Measurements from ENCODE around the gene ZNF354B. TPM values are rescaled to one million over a fixed set of nuclear protein-coding genes. Genes with fewer than 3 reads are reported as not detected.
"Not testable (repeated sequence)": the region's sequence is repeated elsewhere in the genome, so short reads cannot be mapped to it uniquely, and the experiment has no call there.

ZNF354B gene
- total RNA-seq, 4 donors from 2014 or later = 12.4 to 21.0 (median 18.4) TPM

DNA sequence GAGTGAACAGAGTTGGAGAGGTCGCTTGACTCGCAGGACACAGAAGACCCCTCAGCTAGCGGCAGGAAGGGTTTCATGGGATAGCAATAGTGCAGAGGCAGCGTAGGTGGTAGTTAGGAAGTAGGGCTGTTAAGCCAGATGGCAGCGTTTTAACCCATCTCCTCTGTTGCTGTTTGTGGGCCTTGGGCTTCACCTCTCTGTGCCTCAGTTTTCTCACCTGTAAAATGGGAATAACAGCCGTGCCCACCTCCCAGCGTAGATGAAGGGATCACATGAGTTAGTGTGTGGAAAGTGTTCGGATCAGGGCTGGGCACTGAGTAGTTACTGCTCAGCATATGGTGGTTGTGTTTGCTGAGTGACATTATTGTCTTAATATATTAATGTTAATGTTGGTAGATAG is 1.9 kb downstream of the ZNF354B start:
- no peak overlapping the region for H3K27ac ChIP-seq
- TF ChIP-seq, protein P1, sequence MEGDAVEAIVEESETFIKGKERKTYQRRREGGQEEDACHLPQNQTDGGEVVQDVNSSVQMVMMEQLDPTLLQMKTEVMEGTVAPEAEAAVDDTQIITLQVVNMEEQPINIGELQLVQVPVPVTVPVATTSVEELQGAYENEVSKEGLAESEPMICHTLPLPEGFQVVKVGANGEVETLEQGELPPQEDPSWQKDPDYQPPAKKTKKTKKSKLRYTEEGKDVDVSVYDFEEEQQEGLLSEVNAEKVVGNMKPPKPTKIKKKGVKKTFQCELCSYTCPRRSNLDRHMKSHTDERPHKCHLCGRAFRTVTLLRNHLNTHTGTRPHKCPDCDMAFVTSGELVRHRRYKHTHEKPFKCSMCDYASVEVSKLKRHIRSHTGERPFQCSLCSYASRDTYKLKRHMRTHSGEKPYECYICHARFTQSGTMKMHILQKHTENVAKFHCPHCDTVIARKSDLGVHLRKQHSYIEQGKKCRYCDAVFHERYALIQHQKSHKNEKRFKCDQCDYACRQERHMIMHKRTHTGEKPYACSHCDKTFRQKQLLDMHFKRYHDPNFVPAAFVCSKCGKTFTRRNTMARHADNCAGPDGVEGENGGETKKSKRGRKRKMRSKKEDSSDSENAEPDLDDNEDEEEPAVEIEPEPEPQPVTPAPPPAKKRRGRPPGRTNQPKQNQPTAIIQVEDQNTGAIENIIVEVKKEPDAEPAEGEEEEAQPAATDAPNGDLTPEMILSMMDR (IDR thresholded peaks at IDR 0.05) = no peak
- no peak for TF ChIP-seq EP300 (IDR thresholded peaks at IDR 0.05)
- no peak for TF ChIP-seq POLR2AphosphoS5 (IDR thresholded peaks at IDR 0.05)
- TF ChIP-seq POLR2A (IDR thresholded peaks at IDR 0.05) = no peak
- H3K36me3 ChIP-seq = peaks cover 0 to 35% of the 10 kb centered on the region in 2 donors
- H3K4me3 ChIP-seq = no peak overlapping the region
- H3K9me3 ChIP-seq = no peaks in the 10 kb centered on the region
- 83 to 84% methylated on average over 6 to 7 of the region's 8 CpGs for WGBS, 2 donors (ENCODE audit: low coverage in 1 of 2)
- H3K4me1 ChIP-seq = peaks cover 4 to 35% (median 5%) of the 10 kb centered on the region in 3 donors
- no peak for ATAC-seq
- no peaks in the 10 kb centered on the region for H3K27me3 ChIP-seq

DNA sequence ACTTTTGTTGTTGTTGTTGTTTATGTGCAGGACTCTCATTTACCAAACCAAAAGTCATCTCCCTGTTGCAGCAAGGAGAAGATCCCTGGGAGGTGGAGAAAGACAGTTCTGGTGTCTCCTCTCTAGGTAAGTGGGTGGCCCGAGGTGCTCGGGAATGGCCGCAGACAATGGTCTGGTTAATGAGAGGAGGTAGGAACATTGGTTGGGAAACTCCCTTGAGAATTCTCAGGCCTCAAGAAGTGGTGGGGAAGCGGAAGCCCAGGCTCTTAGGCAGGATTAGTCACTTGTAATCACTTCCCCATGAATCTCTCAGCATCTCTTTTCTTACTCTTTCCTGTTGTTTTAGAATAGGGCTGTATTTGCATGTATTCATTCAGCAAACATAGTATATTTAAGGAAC is 7.2 kb downstream of the ZNF354B start:
- ATAC-seq = no peak
- 0 to 98% methylated on average over 1 to 4 of the region's 4 CpGs for WGBS, 2 donors (ENCODE audit: low coverage in 1 of 2)
- H3K9me3 ChIP-seq = peaks cover 0 to 7% (median 0%) of the 10 kb centered on the region in 3 donors
- peaks cover 0 to 17% (median 0%) of the 10 kb centered on the region in 3 donors for H3K4me1 ChIP-seq
- H3K27ac ChIP-seq = no peak overlapping the region
- H3K4me3 ChIP-seq = no peak overlapping the region
- H3K36me3 ChIP-seq = peaks cover 0 to 88% of the 10 kb centered on the region in 2 donors
- H3K27me3 ChIP-seq = no peaks in the 10 kb centered on the region
- TF ChIP-seq, protein P1 (IDR thresholded peaks at IDR 0.05) = no peak
- TF ChIP-seq POLR2AphosphoS5 (IDR thresholded peaks at IDR 0.05) (no peak), POLR2A (IDR thresholded peaks at IDR 0.05) (no peak), EP300 (IDR thresholded peaks at IDR 0.05) (no peak)

DNA sequence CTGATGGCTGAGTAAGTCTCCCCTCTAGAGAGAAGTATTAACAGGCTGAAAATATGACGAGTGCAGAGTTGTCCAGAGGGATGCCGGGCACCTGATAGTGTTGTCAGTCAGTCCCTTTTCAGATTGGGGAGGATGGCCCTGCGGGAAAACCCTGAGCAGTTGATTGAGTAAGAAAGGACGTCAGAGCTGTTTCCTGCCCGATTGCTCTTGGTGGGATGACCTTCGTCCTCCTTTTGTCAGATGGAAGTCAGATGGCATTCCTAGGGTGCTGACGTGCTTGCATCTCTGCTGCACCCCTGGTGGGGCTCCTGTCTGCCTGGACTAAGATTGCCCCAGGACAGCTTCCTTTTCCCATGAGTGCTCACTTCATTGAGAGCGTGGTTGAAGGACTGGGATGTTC is 9.8 kb downstream of the ZNF354B start:
- peaks cover 0 to 26% (median 1%) of the 10 kb centered on the region in 3 donors for H3K9me3 ChIP-seq
- no peak overlapping the region for H3K27ac ChIP-seq
- no peak for ATAC-seq
- H3K27me3 ChIP-seq = no peaks in the 10 kb centered on the region
- no peak overlapping the region for H3K4me3 ChIP-seq
- H3K36me3 ChIP-seq = peaks cover 0 to 97% of the 10 kb centered on the region in 2 donors
- no peaks in the 10 kb centered on the region for H3K4me1 ChIP-seq
- WGBS, 2 donors (ENCODE audit: low coverage in 1 of 2) = 58 to 91% methylated on average over 5 of the region's 8 CpGs
- TF ChIP-seq POLR2AphosphoS5 (IDR thresholded peaks at IDR 0.05) (no peak), POLR2A (IDR thresholded peaks at IDR 0.05) (no peak), EP300 (IDR thresholded peaks at IDR 0.05) (no peak)
- TF ChIP-seq, protein P1 (IDR thresholded peaks at IDR 0.05) = no peak

DNA sequence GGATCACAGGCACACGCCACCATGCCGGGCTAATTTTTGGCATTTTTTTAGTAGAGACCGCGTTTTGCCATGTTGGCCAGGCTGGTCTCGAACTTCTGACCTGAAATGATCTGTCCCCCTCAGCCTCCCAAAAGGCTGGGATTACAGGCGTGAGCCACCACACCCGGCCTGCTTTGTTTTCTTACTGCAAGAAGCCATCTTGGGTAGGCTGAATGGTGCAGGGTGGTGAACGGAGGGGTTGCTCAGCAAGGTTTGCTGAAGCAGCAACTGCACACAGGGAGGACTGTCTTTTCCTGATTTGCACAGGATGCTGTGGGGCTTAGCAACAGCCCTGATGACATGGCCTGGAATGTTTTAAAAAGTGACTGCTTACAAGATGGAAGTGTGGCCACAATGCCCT is 10.7 kb downstream of the ZNF354B start:
- Histone ChIP-seq H3K4me3 (no peak overlapping the region), H3K36me3 (peaks cover 0 to 100% of the 10 kb centered on the region in 2 donors), H3K4me1 (no peaks in the 10 kb centered on the region), H3K9me3 (peaks cover 0 to 34% (median 1%) of the 10 kb centered on the region in 3 donors), H3K27me3 (no peaks in the 10 kb centered on the region), H3K27ac (no peak overlapping the region)
- TF ChIP-seq POLR2AphosphoS5 (IDR thresholded peaks at IDR 0.05) (no peak), EP300 (IDR thresholded peaks at IDR 0.05) (no peak), POLR2A (IDR thresholded peaks at IDR 0.05) (no peak)
- TF ChIP-seq, protein P1 (IDR thresholded peaks at IDR 0.05) = no peak
- WGBS, 2 donors (ENCODE audit: low coverage in 1 of 2) = 93 to 100% methylated on average over 3 to 4 of the region's 8 CpGs
- no peak for ATAC-seq

DNA sequence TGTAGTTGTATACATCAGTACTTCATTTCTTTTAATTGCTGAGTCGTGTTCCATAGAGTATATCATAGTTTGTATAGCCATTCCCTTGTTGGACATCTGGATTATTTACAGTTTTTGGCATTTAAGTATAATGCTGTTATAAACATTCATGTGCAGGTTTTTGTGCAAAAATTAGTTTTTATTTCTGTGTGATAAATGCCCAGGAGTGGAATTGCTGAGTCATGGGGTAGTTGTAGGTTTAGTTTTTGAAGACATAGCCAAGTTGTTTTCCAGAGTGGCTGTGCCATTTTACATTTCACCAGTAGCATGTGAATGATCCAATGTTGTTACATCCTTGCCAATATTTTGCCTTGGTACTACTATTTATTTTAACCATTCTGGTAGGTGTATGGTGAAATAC is 12.5 kb downstream of the ZNF354B start:
- no peak overlapping the region for H3K27ac ChIP-seq
- H3K4me3 ChIP-seq = no peak overlapping the region
- TF ChIP-seq, protein P1 (IDR thresholded peaks at IDR 0.05) = no peak
- 62 to 80% methylated on average over 1 of the region's 1 CpG for WGBS, 2 donors (ENCODE audit: low coverage in 1 of 2)
- H3K4me1 ChIP-seq = no peaks in the 10 kb centered on the region
- H3K36me3 ChIP-seq = peaks cover 0 to 100% of the 10 kb centered on the region in 2 donors
- no peaks in the 10 kb centered on the region for H3K27me3 ChIP-seq
- peaks cover 0 to 52% (median 1%) of the 10 kb centered on the region in 3 donors for H3K9me3 ChIP-seq
- no peak for ATAC-seq

DNA sequence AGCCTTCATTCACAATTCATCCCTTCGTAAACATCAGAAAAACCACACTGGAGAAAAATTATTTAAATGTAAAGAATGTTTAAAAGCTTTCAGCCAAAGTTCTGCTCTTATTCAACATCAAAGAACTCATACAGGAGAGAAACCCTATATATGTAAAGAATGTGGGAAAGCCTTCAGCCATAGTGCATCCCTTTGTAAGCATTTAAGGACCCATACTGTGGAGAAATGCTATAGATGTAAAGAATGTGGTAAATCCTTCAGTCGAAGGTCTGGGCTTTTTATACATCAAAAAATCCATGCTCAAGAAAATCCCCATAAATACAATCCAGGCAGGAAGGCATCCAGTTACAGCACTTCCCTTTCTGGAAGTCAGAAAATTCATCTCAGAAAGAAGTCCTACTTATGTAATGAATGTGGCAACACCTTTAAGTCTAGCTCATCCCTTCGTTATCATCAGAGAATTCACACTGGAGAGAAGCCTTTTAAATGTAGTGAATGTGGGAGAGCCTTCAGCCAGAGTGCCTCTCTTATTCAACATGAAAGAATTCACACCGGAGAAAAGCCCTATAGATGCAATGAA is 23.5 kb downstream of the ZNF354B start:
- Histone ChIP-seq H3K36me3 (peaks cover 15 to 97% of the 10 kb centered on the region in 2 donors), H3K9me3 (peaks cover 0 to 96% (median 7%) of the 10 kb centered on the region in 3 donors)
- WGBS, 2 donors (ENCODE audit: low coverage in 1 of 2) = 94 to 97% methylated on average over 2 to 3 of the region's 4 CpGs
- not testable (repeated sequence) for H3K4me3 ChIP-seq, H3K27ac ChIP-seq, H3K4me1 ChIP-seq, H3K27me3 ChIP-seq, ATAC-seq

Data from gastroesophageal sphincter (tissue), 4 donors.